Measurements from ENCODE around the gene TIGD7.

Gene TIGD7

DNA sequence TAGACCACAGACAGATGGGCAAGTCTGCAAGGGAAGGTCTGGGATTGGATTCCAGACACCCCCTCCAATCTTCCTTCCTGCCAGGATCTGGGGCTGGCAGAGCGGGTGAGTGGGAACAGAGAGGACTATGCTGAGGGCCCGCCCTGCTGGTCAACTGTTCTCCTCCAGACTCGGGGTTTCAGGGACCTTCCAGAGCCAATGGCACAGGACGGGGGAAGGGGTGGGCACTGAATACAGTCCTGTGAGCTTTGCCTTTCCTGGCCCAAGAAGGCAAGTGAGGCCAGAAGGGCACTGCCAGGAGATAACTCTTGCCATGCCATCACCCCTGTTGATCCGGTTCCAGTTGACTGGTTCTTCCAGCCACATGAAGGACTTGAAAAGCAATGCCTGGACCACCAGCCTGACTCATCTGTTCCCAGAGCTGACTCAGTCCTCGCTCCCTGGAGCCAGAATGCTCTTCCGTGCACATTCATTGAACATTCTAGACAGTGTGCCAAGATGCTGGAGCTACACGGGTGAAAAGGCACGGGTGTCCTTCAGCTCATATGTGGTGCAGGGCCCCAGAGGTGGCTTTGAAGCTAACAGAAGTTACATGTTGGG is 48.3 kb downstream of the TIGD7 start:
- no peak for TF ChIP-seq ARNTL (CRISPR knock-in tag; IDR thresholded peaks at IDR 0.05; ENCODE audit: borderline replicate concordance, low read depth)
- no peak for TF ChIP-seq TOX (CRISPR knock-in tag; IDR thresholded peaks at IDR 0.05; ENCODE audit: borderline replicate concordance)
- TF ChIP-seq CSDC2 (CRISPR knock-in tag; IDR thresholded peaks at IDR 0.05) = no peak
- no peak for TF ChIP-seq ZFP30 (CRISPR knock-in tag; IDR thresholded peaks at IDR 0.05)
- TF ChIP-seq BACH2 (CRISPR knock-in tag; IDR thresholded peaks at IDR 0.05; ENCODE audit: borderline replicate concordance) = no peak
- no peak for TF ChIP-seq ESRRG (CRISPR knock-in tag; IDR thresholded peaks at IDR 0.05)
- no peak for TF ChIP-seq PATZ1 (CRISPR knock-in tag; IDR thresholded peaks at IDR 0.05; ENCODE audit: borderline replicate concordance)
- TF ChIP-seq TCF4 (CRISPR knock-in tag; IDR thresholded peaks at IDR 0.05; ENCODE audit: borderline replicate concordance) = no peak
- TF ChIP-seq ZFP3 (CRISPR knock-in tag; IDR thresholded peaks at IDR 0.05) = no peak
- no peak for TF ChIP-seq CREB5 (CRISPR knock-in tag; IDR thresholded peaks at IDR 0.05; ENCODE audit: low read depth)
- no peak for TF ChIP-seq ISL1 (CRISPR knock-in tag; IDR thresholded peaks at IDR 0.05)
- TF ChIP-seq ZNF565 (CRISPR knock-in tag; conservative IDR thresholded peaks at IDR 0.05; ENCODE audit: low read depth) = no peak
- TF ChIP-seq, protein P1, sequence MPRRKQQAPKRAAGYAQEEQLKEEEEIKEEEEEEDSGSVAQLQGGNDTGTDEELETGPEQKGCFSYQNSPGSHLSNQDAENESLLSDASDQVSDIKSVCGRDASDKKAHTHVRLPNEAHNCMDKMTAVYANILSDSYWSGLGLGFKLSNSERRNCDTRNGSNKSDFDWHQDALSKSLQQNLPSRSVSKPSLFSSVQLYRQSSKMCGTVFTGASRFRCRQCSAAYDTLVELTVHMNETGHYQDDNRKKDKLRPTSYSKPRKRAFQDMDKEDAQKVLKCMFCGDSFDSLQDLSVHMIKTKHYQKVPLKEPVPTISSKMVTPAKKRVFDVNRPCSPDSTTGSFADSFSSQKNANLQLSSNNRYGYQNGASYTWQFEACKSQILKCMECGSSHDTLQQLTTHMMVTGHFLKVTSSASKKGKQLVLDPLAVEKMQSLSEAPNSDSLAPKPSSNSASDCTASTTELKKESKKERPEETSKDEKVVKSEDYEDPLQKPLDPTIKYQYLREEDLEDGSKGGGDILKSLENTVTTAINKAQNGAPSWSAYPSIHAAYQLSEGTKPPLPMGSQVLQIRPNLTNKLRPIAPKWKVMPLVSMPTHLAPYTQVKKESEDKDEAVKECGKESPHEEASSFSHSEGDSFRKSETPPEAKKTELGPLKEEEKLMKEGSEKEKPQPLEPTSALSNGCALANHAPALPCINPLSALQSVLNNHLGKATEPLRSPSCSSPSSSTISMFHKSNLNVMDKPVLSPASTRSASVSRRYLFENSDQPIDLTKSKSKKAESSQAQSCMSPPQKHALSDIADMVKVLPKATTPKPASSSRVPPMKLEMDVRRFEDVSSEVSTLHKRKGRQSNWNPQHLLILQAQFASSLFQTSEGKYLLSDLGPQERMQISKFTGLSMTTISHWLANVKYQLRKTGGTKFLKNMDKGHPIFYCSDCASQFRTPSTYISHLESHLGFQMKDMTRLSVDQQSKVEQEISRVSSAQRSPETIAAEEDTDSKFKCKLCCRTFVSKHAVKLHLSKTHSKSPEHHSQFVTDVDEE (CRISPR knock-in tag; IDR thresholded peaks at IDR 0.05) = no peak
- TF ChIP-seq PPARA (CRISPR knock-in tag; IDR thresholded peaks at IDR 0.05; ENCODE audit: borderline replicate concordance) = no peak
- TF ChIP-seq POU6F1 (CRISPR knock-in tag; IDR thresholded peaks at IDR 0.05; ENCODE audit: borderline replicate concordance, low read depth) = no peak
- no peak for TF ChIP-seq GLIS3 (CRISPR knock-in tag; IDR thresholded peaks at IDR 0.05)
- TF ChIP-seq, protein P2, sequence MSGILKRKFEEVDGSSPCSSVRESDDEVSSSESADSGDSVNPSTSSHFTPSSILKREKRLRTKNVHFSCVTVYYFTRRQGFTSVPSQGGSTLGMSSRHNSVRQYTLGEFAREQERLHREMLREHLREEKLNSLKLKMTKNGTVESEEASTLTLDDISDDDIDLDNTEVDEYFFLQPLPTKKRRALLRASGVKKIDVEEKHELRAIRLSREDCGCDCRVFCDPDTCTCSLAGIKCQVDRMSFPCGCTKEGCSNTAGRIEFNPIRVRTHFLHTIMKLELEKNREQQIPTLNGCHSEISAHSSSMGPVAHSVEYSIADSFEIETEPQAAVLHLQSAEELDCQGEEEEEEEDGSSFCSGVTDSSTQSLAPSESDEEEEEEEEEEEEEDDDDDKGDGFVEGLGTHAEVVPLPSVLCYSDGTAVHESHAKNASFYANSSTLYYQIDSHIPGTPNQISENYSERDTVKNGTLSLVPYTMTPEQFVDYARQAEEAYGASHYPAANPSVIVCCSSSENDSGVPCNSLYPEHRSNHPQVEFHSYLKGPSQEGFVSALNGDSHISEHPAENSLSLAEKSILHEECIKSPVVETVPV (CRISPR knock-in tag; IDR thresholded peaks at IDR 0.05) = no peak
- no peak for TF ChIP-seq RARB (CRISPR knock-in tag; IDR thresholded peaks at IDR 0.05)
- no peak for TF ChIP-seq OSR1 (CRISPR knock-in tag; IDR thresholded peaks at IDR 0.05)
- ATAC-seq = peak; percentile 19; the same call in 2 of the 3 replicates

DNA sequence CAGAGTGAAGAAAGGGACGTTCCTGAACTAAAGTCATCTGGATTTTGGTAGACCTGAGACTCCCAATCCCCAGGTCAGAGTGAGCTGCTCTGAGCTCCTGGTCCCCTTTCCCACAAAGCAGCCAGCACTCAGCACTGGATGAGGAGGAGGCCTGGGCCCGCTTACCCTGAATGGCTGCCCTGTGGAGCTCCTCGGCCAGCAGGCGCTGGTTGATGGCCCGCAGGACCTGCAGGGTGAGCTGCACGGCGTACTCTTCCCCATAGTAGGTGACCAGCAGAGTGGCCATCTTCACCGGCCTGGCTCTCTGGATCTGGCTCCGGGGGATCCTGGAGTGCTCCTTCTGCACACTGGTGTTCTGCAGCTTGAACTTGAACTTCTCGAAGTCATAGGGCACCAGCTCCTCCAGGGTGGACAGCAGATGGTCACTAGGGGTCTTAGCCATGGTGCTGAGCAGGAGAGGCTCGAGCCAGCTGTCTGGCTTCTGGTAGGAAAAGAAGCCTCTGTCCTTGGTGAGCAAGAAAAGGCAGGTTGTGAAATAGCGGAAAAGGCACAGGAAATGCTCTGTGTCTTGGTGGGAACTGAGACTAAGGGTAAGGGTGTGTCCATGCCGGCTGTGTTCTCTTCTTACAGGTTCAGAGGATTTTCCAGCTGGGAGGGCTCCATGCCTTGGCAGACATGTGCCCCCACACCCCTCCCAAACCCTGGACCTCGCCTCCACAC is 48.9 kb downstream of the TIGD7 start, which contains the start of gene MEFV:
TSS of gene MEFV (minus strand) at position 488 of the 720 bp plus-strand sequence. CDS start at position 442, 46 bp downstream.
- no peak for TF ChIP-seq OSR1 (CRISPR knock-in tag; IDR thresholded peaks at IDR 0.05)
- ATAC-seq = peak; percentile 21; the same call in 1 of the 3 replicates

DNA sequence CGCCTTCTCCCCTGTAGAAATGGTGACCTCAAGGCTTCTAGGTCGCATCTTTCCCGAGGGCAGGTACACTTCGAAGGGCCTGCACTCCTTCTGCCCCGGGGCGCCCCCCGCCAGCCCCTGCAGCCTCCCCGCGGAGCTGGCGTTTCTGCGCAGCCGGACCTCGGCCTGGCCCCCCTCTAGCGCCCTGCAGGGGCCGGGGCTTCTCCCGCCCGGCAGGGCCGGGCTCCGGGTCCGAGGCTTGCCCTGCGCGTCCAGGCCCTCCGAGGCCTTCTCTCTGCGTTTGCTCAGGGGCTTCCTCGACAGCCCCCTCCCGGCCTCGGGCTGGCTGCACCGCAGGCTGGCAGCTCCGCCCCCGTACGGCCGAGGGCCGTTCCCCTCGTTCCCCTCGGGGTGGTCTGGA is 50.9 kb downstream of the TIGD7 start:
- no peak for ATAC-seq
- TF ChIP-seq ZNF565 (CRISPR knock-in tag; conservative IDR thresholded peaks at IDR 0.05; ENCODE audit: low read depth) (no peak), TOX (CRISPR knock-in tag; IDR thresholded peaks at IDR 0.05; ENCODE audit: borderline replicate concordance) (no peak), ZFP30 (CRISPR knock-in tag; IDR thresholded peaks at IDR 0.05) (no peak), CSDC2 (CRISPR knock-in tag; IDR thresholded peaks at IDR 0.05) (no peak), TCF4 (CRISPR knock-in tag; IDR thresholded peaks at IDR 0.05; ENCODE audit: borderline replicate concordance) (no peak), ZNF8 (CRISPR knock-in tag; IDR thresholded peaks at IDR 0.05) (no peak), CREB5 (CRISPR knock-in tag; IDR thresholded peaks at IDR 0.05; ENCODE audit: low read depth) (no peak), OSR1 (CRISPR knock-in tag; IDR thresholded peaks at IDR 0.05) (no peak), POU6F1 (CRISPR knock-in tag; IDR thresholded peaks at IDR 0.05; ENCODE audit: borderline replicate concordance, low read depth) (no peak)
